ENCODE results near the gene DCAF10. TPM values are rescaled to one million over a fixed set of nuclear protein-coding genes. Genes with fewer than 3 reads are reported as not detected.

Gene DCAF10
- total and polyA plus RNA-seq, 2 donors (not counting 1 experiment from before 2014, with no cell fraction given) = 9.5 to 22.1 TPM

DNA sequence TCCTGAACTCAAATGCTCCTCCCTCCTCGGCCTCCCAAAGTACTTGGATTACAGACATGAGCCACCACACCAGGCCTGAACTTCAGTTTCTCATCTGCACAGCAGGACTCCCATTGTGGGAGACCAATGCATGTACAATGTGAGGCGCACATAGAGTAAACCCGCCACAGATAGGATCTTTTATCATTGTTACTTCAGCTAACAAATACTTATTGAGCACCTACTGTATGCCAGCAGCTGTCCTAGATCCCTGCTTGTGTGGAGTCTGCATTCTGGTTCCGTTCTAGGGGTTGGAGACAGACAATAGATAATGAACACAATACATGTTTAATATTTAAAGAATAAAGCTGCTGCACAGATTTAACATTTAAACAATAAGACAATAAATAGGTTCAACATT is 109.7 kb downstream of the DCAF10 start:
- intact Hi-C loops (cut with micrococcal nuclease) = no loop called here
- H3K4me1 ChIP-seq (ENCODE audit: control insufficient read depth in 2 of 2, insufficient read depth in 2 of 2, low read length in 2 of 2) = no peaks in the 10 kb centered on the region
- Mint-ChIP-seq H3K4me1 (no peaks in the 10 kb centered on the region), H3K27ac (no peak overlapping the region), H3K9me3 (ENCODE audit: insufficient read depth) (no peaks in the 10 kb centered on the region), H3K27me3 (no peaks in the 10 kb centered on the region), H3K4me3 (no peak overlapping the region)
- DNase-seq (no peak), ATAC-seq (ENCODE audit: low read depth) (no peak)
- H3K9me3 ChIP-seq (ENCODE audit: control extremely low read depth in 1 of 3, control insufficient read depth in 2 of 3, insufficient read depth in 1 of 3, low read length in 2 of 3) = no peaks in the 10 kb centered on the region
- no peak overlapping the region for H3K4me2 ChIP-seq (replicated peaks; ENCODE audit: low read depth, low read length, poor library complexity, severe bottlenecking)
- no peaks in the 10 kb centered on the region for H3K79me2 ChIP-seq (ENCODE audit: control insufficient read depth, insufficient read depth, low read length)
- H4K20me1 ChIP-seq (ENCODE audit: control insufficient read depth, insufficient read depth, low read length, poor library complexity, severe bottlenecking) = no peaks in the 10 kb centered on the region
- no peak overlapping the region for H3K27ac ChIP-seq (ENCODE audit: low read length in 2 of 2)
- no peak overlapping the region for H3K9ac ChIP-seq (ENCODE audit: low read length)
- CTCF ChIA-PET = interaction anchor here (0.9 to 2.2 kb wide), 3 partner anchors 177 to 522 kb away, joined by 3 to 9 read pairs (median 6); no protein-coding TSS in a partner anchor
- TF ChIP-seq EZH2 (IDR thresholded peaks at IDR 0.05; ENCODE audit: borderline replicate concordance, insufficient read depth, low read depth, low read length, poor library complexity, severe bottlenecking) (no peak), CTCF (IDR thresholded peaks at IDR 0.05) (no peak)
- H3K36me3 ChIP-seq (replicated peaks in 1 of 2; ENCODE audit: control extremely low read depth in 1 of 2, control insufficient read depth in 1 of 2, extremely low read depth in 1 of 2, insufficient read depth in 2 of 2, low read length in 1 of 2) = no peaks in the 10 kb centered on the region
- 100% methylated on average over 1 of the region's 4 CpGs for WGBS (ENCODE audit: insufficient coverage)
- H2AFZ ChIP-seq (ENCODE audit: insufficient read depth, low read depth, low read length, poor library complexity, severe bottlenecking) = no peak overlapping the region
- H3K27me3 ChIP-seq (replicated peaks in 1 of 4; ENCODE audit: control extremely low read depth in 1 of 4, control insufficient read depth in 3 of 4, insufficient read depth in 4 of 4, low read length in 3 of 4) = no peaks in the 10 kb centered on the region
- POLR2A ChIA-PET = no interaction called here
- H3K4me3 ChIP-seq (ENCODE audit: control extremely low read depth in 1 of 5, extremely low read depth in 1 of 5, insufficient read depth in 1 of 5, low read depth in 2 of 5, low read length in 4 of 5) = no peak overlapping the region

- no peaks in the 10 kb centered on the region for H3K36me3 ChIP-seq (replicated peaks in 1 of 2; ENCODE audit: control extremely low read depth in 1 of 2, control insufficient read depth in 1 of 2, extremely low read depth in 1 of 2, insufficient read depth in 2 of 2, low read length in 1 of 2)
- no peaks in the 10 kb centered on the region for H4K20me1 ChIP-seq (ENCODE audit: control insufficient read depth, insufficient read depth, low read length, poor library complexity, severe bottlenecking)
- H3K27ac ChIP-seq (ENCODE audit: low read length in 2 of 2) = no peak overlapping the region
- Mint-ChIP-seq H3K27me3 (no peaks in the 10 kb centered on the region), H3K27ac (no peak overlapping the region), H3K4me1 (no peaks in the 10 kb centered on the region), H3K9me3 (ENCODE audit: insufficient read depth) (no peaks in the 10 kb centered on the region), H3K4me3 (no peak overlapping the region)
- no peak overlapping the region for H3K4me2 ChIP-seq (replicated peaks; ENCODE audit: low read depth, low read length, poor library complexity, severe bottlenecking)
- WGBS (ENCODE audit: insufficient coverage) = 87% methylated on average over 6 of the region's 6 CpGs
- intact Hi-C loops (cut with micrococcal nuclease) = no loop called here
- no peak overlapping the region for H3K9ac ChIP-seq (ENCODE audit: low read length)
- no peaks in the 10 kb centered on the region for H3K27me3 ChIP-seq (replicated peaks in 1 of 4; ENCODE audit: control extremely low read depth in 1 of 4, control insufficient read depth in 3 of 4, insufficient read depth in 4 of 4, low read length in 3 of 4)
- H3K4me1 ChIP-seq (ENCODE audit: control insufficient read depth in 2 of 2, insufficient read depth in 2 of 2, low read length in 2 of 2) = no peaks in the 10 kb centered on the region
- POLR2A ChIA-PET = no interaction called here
- H3K9me3 ChIP-seq (ENCODE audit: control extremely low read depth in 1 of 3, control insufficient read depth in 2 of 3, insufficient read depth in 1 of 3, low read length in 2 of 3) = no peaks in the 10 kb centered on the region
- no peak overlapping the region for H2AFZ ChIP-seq (ENCODE audit: insufficient read depth, low read depth, low read length, poor library complexity, severe bottlenecking)
- H3K79me2 ChIP-seq (ENCODE audit: control insufficient read depth, insufficient read depth, low read length) = no peaks in the 10 kb centered on the region
- CTCF ChIA-PET = interaction anchor here (0.6 to 6.5 kb wide), 8 partner anchors 9 to 523 kb away, joined by 3 to 41 read pairs (median 5); no protein-coding TSS in a partner anchor
- DNase-seq (no peak), ATAC-seq (ENCODE audit: low read depth) (no peak)
- TF ChIP-seq EZH2 (IDR thresholded peaks at IDR 0.05; ENCODE audit: borderline replicate concordance, insufficient read depth, low read depth, low read length, poor library complexity, severe bottlenecking) = no peak
- no peak for TF ChIP-seq CTCF (IDR thresholded peaks at IDR 0.05)
- no peak overlapping the region for H3K4me3 ChIP-seq (ENCODE audit: control extremely low read depth in 1 of 5, extremely low read depth in 1 of 5, insufficient read depth in 1 of 5, low read depth in 2 of 5, low read length in 4 of 5)
Measured at GRCh38 chr9:37911271-37911681, 110.7 kb downstream of the DCAF10 start.

All from B cell (primary cell).